ENCODE results near the gene PEX14. TPM values are rescaled to one million over a fixed set of nuclear protein-coding genes. Genes with fewer than 3 reads are reported as not detected.

The PEX14 gene
- total RNA-seq, 1 donor from 2014 or later, result 24.0 TPM

- DNase-seq (ENCODE audit: low spot score), result no peak
- ATAC-seq, result no peak
These were observed 139.1 kb downstream of the PEX14 start for GRCh38 chr1:10613861-10614260.

GRCh38 chr1:10614377-10615225, 139.9 kb downstream of the PEX14 start:
- ATAC-seq (no peak), DNase-seq (ENCODE audit: low spot score) (no peak)

DNA sequence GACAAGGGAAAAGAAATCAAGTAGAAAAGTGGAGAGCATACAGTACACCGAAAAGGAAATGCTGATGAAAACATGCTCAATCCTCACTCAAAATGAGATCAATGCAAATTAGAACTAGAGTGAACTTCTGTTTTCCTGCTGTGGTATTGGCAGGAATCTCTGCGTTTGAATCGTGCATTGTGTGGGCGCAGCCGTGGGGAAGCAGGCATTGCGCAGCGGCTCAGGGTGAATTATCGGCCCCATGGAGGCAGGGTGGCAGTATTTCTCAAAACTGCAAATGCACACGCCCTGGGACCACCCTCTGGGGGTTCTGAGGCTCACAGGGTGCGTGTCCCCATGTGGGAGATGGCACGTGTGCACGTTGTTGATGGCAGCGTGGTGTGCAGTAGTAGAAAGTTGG, 140.6 kb downstream of the PEX14 start:
- ATAC-seq (no peak), DNase-seq (ENCODE audit: low spot score) (no peak)

GRCh38 chr1:10615932-10616671, 141.4 kb downstream of the PEX14 start:
- ATAC-seq (no peak), DNase-seq (ENCODE audit: low spot score) (no peak)

DNA sequence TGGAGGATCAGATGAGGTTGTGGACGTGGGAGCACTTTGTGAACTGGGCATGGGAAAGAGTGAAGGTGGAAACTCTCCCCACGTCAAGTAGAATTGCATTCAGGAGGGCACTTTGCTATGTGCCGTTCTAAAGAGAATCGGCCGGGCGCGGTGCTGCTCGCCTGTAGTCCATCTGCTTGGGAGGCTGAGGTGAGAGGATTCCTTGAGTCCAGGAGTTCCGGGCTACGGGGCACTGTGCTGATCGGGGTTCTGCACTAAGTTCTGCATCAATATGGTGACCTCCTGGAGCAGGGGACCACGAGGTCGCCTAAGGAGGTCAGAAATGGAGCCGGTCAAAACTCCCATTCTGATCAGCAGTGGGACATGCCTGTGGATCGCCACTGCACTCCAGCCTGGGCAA, 141.9 kb downstream of the PEX14 start:
- ATAC-seq, result no peak
- DNase-seq (ENCODE audit: low spot score), result no peak

- ATAC-seq (no peak), DNase-seq (ENCODE audit: low spot score) (no peak)
These were observed 142.6 kb downstream of the PEX14 start for GRCh38 chr1:10617318-10617717.

- no peak for ATAC-seq
These were observed 143.5 kb downstream of the PEX14 start for GRCh38 chr1:10617931-10618885.

DNA sequence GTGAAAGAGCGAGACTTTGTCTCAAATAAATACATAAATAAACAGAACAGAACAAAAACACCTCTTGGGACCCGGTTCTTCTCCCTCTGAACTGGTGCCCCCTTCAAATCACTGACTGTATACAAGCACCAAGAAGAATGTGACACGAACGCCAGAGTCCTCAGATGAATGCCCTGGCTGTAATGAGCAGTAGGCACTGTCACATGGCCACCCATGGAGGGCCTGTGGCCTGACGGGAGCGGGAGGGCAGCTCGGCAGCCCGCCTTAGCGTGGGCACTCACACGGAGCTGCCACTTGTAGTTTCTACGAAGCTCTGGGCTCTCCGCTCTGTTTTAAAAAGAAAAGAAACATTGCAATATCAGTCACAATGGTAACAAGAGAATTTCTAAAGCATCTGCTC, 146.0 kb downstream of the PEX14 start:
- ATAC-seq (no peak), DNase-seq (ENCODE audit: low spot score) (no peak)

More at GRCh38 chr1:10617931-10618885, 143.5 kb downstream of the PEX14 start:
- DNase-seq (ENCODE audit: low spot score), result no peak

DNA sequence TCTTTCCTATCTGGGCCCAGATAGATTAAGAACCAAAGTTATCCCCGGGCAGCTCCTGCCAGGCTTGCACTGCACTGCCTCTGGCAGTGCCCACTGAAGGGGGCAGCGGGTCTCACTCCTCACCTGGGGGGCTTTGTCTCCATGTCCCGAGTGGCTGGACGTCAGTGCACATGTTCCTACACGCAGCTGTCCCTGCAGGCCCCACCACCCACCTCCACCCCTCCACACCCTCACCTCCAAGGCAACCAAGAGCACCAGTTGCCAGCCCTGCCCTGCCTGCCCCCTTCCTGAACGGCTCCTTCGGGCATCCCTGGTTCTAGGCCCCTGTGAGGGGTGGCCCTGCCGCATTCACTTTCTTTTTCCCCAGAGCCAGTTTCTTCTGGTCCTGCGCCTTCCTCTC, 147.2 kb downstream of the PEX14 start:
- no peak for ATAC-seq
- no peak for DNase-seq (ENCODE audit: low spot score)

GRCh38 chr1:10622910-10623685, 148.3 kb downstream of the PEX14 start:
- no peak for DNase-seq (ENCODE audit: low spot score)

GRCh38 chr1:10623686-10624145, 149.0 kb downstream of the PEX14 start:
- no peak for ATAC-seq
- no peak for DNase-seq (ENCODE audit: low spot score)

More at GRCh38 chr1:10622910-10623685, 148.3 kb downstream of the PEX14 start:
- no peak for ATAC-seq

DNA sequence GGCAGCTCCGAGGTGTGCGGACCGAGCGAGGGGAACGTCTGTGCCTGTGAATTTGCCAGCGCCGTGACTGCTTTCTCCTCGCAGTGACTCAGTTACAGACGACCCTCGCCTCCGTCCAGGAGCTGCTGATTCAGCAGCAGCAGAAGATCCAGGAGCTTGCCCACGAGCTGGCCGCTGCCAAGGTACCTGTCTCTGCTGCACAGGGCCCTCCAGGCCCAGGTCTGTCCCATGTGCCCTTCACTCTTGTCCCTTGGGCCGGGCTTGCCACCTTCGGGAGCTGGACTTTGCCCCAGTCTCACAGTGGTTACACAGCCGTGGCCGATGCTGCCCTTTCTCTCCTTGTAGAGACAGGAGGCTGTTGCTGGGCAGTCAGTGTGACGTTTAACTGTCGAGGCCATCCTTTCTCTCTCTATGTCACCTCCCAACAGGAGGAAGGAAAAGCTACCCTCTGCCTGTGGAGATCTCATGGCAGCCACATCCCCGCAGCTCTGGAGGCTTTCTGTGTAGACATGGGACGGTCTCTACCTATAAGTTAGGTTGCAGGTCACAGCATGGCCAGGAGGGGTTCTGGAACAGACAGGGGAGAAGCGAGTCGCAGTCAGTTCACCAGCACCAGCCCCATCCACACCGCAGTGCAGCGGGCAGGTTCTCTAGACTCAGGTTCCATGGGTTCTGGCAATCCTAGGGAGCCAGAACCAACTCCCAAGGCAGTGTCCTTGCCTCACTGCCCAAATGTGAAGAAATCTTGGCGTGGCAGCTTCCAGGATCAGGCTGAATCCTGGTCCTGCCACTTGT, 149.7 kb downstream of the PEX14 start:
- ATAC-seq, result peak; percentile 45
- no peak for DNase-seq (ENCODE audit: low spot score)

GRCh38 chr1:10625076-10625475, 150.3 kb downstream of the PEX14 start:
- no peak for ATAC-seq
- no peak for DNase-seq (ENCODE audit: low spot score)

GRCh38 chr1:10625554-10625953, 150.8 kb downstream of the PEX14 start:
- DNase-seq (ENCODE audit: low spot score), result no peak

GRCh38 chr1:10626131-10626731, 151.5 kb downstream of the PEX14 start:
- ATAC-seq, result no peak
- DNase-seq (ENCODE audit: low spot score), result no peak

More at GRCh38 chr1:10625554-10625953, 150.8 kb downstream of the PEX14 start:
- ATAC-seq, result no peak

DNA sequence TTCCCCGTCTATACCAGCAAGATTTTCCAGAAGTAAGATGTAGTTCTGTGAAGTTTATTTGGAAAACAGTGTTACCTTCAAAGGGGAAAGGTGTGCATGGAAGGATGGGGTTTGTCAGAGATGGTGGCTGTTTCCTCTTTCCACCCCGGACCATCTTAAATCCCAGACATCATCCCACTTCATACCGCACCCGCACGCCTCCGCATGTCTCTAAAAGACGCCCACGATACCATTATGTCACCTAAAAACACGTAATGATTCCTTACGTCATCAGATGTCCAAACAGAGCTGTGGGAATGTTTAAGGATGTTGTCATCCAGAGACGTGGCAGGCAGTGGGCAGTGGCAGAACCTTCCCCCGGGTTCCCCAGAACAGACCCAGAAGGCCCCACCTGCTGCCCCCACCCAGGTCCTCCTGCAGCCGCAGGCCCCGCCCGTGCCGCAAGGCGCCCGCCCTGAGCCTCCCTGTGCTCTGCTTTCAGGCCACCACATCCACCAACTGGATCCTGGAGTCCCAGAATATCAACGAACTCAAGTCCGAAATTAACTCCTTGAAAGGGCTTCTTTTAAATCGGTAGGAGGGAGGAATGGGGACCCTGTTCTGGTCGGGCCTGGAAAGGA, 152.2 kb downstream of the PEX14 start:
- DNase-seq (ENCODE audit: low spot score) (no peak), ATAC-seq (no peak)

DNA sequence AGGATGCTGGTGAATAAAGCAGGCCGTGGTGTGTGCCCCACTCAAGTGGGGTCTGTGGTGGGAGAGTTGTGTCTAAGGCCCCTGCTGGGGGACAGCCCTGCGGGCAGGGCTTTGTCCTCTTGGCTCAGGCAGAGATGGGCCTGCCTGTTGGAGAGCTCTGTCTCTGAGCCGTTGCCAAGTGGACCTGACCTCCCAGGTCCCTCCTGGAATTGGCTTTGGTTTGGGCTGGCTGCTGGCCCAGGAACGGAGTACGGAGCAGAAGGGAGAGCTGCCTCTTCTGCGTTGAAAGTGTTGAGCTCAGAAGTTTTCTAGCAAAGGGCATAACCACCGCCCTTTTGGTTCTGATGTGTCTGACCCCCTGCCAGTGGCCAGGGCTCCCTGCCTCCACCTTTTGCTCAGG, 153.9 kb downstream of the PEX14 start:
- peak; percentile 84 for ATAC-seq
- DNase-seq (ENCODE audit: low spot score), result peak; percentile 97

- no peak for DNase-seq (ENCODE audit: low spot score)
- no peak for ATAC-seq
These were observed 154.5 kb downstream of the PEX14 start for GRCh38 chr1:10629091-10629815.

Data from left lobe of liver (tissue), 2 donors.